GM12878 (cell line): ENCODE results near the gene PCDHGA1. TPM values are rescaled to one million over a fixed set of nuclear protein-coding genes. Genes with fewer than 3 reads are reported as not detected.

Experiments used
- BCLAF1 ChIP-seq: fragments of 450-650 bp; IDR thresholded peaks from 2 replicates; pipeline ENCODE4 v1.6.1; 2017; ENCODE audit warnings: antibody characterized with exemption, mild to moderate bottlenecking, moderate library complexity
- BHLHE40 ChIP-seq, 2 experiments: fragments of 450-650 bp in 1 of 2; IDR thresholded peaks; 2 replicates each; pipeline ENCODE4 v1.6.1; 2011 to 2017; ENCODE audit warnings: low read depth in 2 of 2, borderline replicate concordance in 1 of 2, improper control_type of control experiment in 1 of 2, low read length in 1 of 2, mild to moderate bottlenecking in 1 of 2
- E4F1 ChIP-seq: fragments of 450-650 bp; IDR thresholded peaks from 2 replicates; pipeline ENCODE4 v1.6.1; 2018; ENCODE audit warnings: borderline replicate concordance, mild to moderate bottlenecking; ENCODE audit not compliant: partially characterized antibody
- IKZF2 ChIP-seq, 2 experiments: fragments of 450-650 bp; IDR thresholded peaks; 2 replicates each; pipeline ENCODE4 v1.6.1; 2017; ENCODE audit warnings: mild to moderate bottlenecking in 2 of 2, moderate library complexity in 2 of 2
- RELB ChIP-seq: fragments of 450-650 bp; IDR thresholded peaks from 2 replicates; pipeline ENCODE4 v1.6.1; 2017; ENCODE audit warnings: low read depth, mild to moderate bottlenecking, moderate library complexity
- polyA plus RNA-seq, 11 experiments: library from polyadenylated mRNA; depleted of rRNA in 4 of 11; unstranded in 6 of 11; stranded (reverse) in 5 of 11; fragments of >200 nt; fragmentation: Nextera tagmentation in 4 of 11; fragmentation: Illumina TruSeq in 1 of 11; extraction: Ambion mirVana in 4 of 11; extraction: Trizol in 1 of 11; gene quantifications; 1 replicate in 1 of 11; 2 replicates in 10 of 11; pipeline versions ENCODE4 v1.2.1 to v1.2.3, GENCODE V29; 2011 to 2016; ENCODE audit warnings: inconsistent platforms in 2 of 11, missing spikeins in 2 of 11, low read depth in 1 of 11
- total RNA-seq, 4 experiments: library from RNA; depleted of rRNA in 3 of 4; stranded (reverse); fragments of >200 nt in 3 of 4; fragmentation: Illumina TruSeq in 1 of 4; extraction: Trizol in 1 of 4; gene quantifications; 2 replicates each; pipeline versions ENCODE4 v1.2.1 to v1.2.3, GENCODE V29; 2013 to 2021

The PCDHGA1 gene
- total and polyA plus RNA-seq, 10 of the 15 experiments (the other 5 are each of a cell fraction or from before 2014, with no cell fraction given) = 0.02 to 0.51 (median 0.19) TPM; not detected in 3

DNA sequence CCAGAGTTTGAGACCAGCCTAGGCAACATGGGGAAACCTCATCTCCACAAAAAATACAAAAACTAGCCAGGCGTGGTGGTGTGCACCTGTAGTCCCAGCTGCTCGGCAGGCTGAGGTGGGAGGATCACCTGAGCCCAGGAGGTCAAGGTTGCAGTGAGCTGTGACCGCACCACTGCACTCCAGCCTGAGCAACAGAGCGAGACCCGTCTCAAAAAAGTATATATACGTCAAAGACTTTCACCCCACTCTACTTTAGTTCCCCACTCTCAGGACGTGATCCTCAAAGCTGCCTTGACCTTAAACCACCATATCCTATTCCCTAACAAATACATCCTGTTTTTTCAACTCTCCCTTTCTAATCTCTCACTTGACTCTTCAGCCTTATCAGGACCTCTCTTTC lies 199.6 kb downstream of the PCDHGA1 start (continued):
- TF ChIP-seq BCLAF1 (no peak), RELB (peak; percentile 34; the same call in 1 of the 2 replicates), BHLHE40 (IDR thresholded peaks at IDR 0.05; ENCODE audit: borderline replicate concordance in 1 of 2, low read depth in 2 of 2, low read length in 1 of 2) (0 out of 4 replicates have a peak, but pooled peaks of 1 of the 2 experiments have one; percentile 61), E4F1 (no peak), IKZF2 (IDR thresholded peaks at IDR 0.05) (peak; percentile 52 to 55; a peak in 2 of 4 replicates)
